Measurements from ENCODE around the gene EDN2. TPM values are rescaled to one million over a fixed set of nuclear protein-coding genes. Genes with fewer than 3 reads are reported as not detected.

The EDN2 gene
- total and polyA plus RNA-seq, 4 donors, result 0.10 to 0.13 TPM; not detected in 2

DNA sequence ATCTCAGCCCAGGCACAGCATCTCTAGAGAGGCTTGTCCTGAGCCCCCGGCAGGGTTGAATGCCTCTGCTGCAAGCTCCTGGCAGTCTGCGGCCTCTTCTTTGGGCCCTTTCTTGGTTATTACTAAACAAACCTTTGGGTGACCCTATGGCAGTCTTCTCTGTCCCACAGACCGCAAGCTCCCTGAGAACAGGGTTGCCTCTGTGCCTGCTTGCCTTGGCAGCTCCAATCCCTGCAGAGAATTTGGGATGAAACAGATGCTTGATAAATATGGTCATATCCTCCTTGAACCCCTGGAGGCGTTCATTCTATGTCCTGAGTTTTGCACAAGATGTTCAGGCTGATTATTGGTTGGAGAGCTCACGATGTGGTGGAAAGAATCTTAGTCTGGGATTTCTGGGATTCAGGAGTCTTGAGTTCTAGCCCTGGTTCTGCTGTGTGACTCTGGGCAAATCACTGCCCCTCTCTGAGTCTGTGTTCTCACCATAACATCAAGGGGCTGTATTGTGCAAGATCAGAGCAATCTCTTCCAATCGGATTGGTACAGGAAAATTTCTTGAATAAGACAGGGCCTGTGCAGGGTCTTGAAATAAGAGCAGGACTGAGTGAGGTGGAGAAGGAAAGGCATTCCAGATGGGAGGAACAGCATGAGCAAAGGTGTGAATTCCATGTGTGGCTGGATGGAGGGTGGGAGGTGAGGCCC, 49.6 kb downstream of the EDN2 start:
- Histone ChIP-seq H3K9ac (ENCODE audit: low read depth in 1 of 2, low read length in 2 of 2) (no peak overlapping the region), H3K9me3 (ENCODE audit: control insufficient read depth in 4 of 4, low read length in 3 of 4) (no peaks in the 10 kb centered on the region), H3K4me1 (ENCODE audit: control insufficient read depth in 4 of 4, insufficient read depth in 4 of 4, low read length in 3 of 4) (peaks cover 0 to 14% (median 8%) of the 10 kb centered on the region in 4 donors), H3K36me3 (ENCODE audit: control insufficient read depth in 4 of 4, insufficient read depth in 3 of 4, low read depth in 1 of 4, low read length in 3 of 4) (no peaks in the 10 kb centered on the region), H3K27ac (ENCODE audit: low read depth in 1 of 2, low read length in 2 of 2) (no peak overlapping the region), H3K4me3 (ENCODE audit: low read depth in 1 of 3, low read length in 3 of 3) (no peak overlapping the region), H3K27me3 (ENCODE audit: control insufficient read depth in 4 of 4, insufficient read depth in 4 of 4, low read length in 3 of 4) (peaks cover 0 to 3% (median 0%) of the 10 kb centered on the region in 4 donors)
- DNase-seq (ENCODE audit: low spot score), result no peak
- TF ChIP-seq GABPA (IDR thresholded peaks at IDR 0.05 in 1 of 2, conservative IDR thresholded peaks at IDR 0.05 in 1 of 2) (no peak), EGR1 (IDR thresholded peaks at IDR 0.05; ENCODE audit: low read depth in 2 of 2) (no peak), HNF4G (IDR thresholded peaks at IDR 0.05) (no peak), SP1 (IDR thresholded peaks at IDR 0.05) (no peak), RXRA (IDR thresholded peaks at IDR 0.05) (no peak)
- TF ChIP-seq, protein P1, sequence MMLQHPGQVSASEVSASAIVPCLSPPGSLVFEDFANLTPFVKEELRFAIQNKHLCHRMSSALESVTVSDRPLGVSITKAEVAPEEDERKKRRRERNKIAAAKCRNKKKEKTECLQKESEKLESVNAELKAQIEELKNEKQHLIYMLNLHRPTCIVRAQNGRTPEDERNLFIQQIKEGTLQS (IDR thresholded peaks at IDR 0.05), result no peak
- TF ChIP-seq, protein P2, sequence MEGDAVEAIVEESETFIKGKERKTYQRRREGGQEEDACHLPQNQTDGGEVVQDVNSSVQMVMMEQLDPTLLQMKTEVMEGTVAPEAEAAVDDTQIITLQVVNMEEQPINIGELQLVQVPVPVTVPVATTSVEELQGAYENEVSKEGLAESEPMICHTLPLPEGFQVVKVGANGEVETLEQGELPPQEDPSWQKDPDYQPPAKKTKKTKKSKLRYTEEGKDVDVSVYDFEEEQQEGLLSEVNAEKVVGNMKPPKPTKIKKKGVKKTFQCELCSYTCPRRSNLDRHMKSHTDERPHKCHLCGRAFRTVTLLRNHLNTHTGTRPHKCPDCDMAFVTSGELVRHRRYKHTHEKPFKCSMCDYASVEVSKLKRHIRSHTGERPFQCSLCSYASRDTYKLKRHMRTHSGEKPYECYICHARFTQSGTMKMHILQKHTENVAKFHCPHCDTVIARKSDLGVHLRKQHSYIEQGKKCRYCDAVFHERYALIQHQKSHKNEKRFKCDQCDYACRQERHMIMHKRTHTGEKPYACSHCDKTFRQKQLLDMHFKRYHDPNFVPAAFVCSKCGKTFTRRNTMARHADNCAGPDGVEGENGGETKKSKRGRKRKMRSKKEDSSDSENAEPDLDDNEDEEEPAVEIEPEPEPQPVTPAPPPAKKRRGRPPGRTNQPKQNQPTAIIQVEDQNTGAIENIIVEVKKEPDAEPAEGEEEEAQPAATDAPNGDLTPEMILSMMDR (IDR thresholded peaks at IDR 0.05; ENCODE audit: low read depth, low read length, missing input control), result no peak
- TF ChIP-seq, protein P3, sequence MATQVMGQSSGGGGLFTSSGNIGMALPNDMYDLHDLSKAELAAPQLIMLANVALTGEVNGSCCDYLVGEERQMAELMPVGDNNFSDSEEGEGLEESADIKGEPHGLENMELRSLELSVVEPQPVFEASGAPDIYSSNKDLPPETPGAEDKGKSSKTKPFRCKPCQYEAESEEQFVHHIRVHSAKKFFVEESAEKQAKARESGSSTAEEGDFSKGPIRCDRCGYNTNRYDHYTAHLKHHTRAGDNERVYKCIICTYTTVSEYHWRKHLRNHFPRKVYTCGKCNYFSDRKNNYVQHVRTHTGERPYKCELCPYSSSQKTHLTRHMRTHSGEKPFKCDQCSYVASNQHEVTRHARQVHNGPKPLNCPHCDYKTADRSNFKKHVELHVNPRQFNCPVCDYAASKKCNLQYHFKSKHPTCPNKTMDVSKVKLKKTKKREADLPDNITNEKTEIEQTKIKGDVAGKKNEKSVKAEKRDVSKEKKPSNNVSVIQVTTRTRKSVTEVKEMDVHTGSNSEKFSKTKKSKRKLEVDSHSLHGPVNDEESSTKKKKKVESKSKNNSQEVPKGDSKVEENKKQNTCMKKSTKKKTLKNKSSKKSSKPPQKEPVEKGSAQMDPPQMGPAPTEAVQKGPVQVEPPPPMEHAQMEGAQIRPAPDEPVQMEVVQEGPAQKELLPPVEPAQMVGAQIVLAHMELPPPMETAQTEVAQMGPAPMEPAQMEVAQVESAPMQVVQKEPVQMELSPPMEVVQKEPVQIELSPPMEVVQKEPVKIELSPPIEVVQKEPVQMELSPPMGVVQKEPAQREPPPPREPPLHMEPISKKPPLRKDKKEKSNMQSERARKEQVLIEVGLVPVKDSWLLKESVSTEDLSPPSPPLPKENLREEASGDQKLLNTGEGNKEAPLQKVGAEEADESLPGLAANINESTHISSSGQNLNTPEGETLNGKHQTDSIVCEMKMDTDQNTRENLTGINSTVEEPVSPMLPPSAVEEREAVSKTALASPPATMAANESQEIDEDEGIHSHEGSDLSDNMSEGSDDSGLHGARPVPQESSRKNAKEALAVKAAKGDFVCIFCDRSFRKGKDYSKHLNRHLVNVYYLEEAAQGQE (IDR thresholded peaks at IDR 0.05), result no peak
- WGBS, result 79% methylated on average over 6 of the region's 6 CpGs

DNA sequence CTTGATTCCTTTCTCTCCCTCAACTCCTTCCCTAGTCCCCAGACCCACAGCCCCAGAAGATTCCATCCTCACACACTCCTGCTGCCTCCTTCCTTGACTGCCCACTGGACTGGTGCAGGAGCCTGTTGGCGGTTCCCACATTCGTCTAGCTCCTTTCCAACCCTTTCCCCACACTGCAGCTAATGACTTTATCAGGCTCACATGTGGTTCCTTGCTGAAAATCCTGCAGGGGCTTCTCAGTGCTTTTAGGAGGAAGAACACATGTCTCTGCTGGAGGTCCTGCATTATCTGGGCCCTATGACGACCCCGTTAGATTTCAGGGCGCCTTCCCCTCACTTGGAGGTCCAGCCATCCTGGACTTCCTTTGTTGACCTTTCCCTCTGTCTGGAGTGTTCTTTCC, 50.2 kb downstream of the EDN2 start:
- H3K36me3 ChIP-seq (ENCODE audit: control insufficient read depth in 4 of 4, insufficient read depth in 3 of 4, low read depth in 1 of 4, low read length in 3 of 4), result no peaks in the 10 kb centered on the region
- no peak overlapping the region for H3K4me3 ChIP-seq (ENCODE audit: low read depth in 1 of 3, low read length in 3 of 3)
- peaks cover 0 to 3% (median 0%) of the 10 kb centered on the region in 4 donors for H3K27me3 ChIP-seq (ENCODE audit: control insufficient read depth in 4 of 4, insufficient read depth in 4 of 4, low read length in 3 of 4)
- H3K9ac ChIP-seq (ENCODE audit: low read depth in 1 of 2, low read length in 2 of 2), result no peak overlapping the region
- H3K9me3 ChIP-seq (ENCODE audit: control insufficient read depth in 4 of 4, low read length in 3 of 4), result no peaks in the 10 kb centered on the region
- 79% methylated on average over 5 of the region's 5 CpGs for WGBS
- H3K27ac ChIP-seq (ENCODE audit: low read depth in 1 of 2, low read length in 2 of 2), result no peak overlapping the region
- no peak for TF ChIP-seq YY1 (IDR thresholded peaks at IDR 0.05)
- no peak for TF ChIP-seq NR2F2 (IDR thresholded peaks at IDR 0.05)
- TF ChIP-seq, protein P3 (IDR thresholded peaks at IDR 0.05), result no peak
- no peak for TF ChIP-seq RAD21 (IDR thresholded peaks at IDR 0.05)
- no peak for TF ChIP-seq RXRA (IDR thresholded peaks at IDR 0.05)
- TF ChIP-seq, protein P1 (IDR thresholded peaks at IDR 0.05), result no peak
- TF ChIP-seq, protein P2 (IDR thresholded peaks at IDR 0.05; ENCODE audit: low read depth, low read length, missing input control), result no peak
- TF ChIP-seq FOXA2 (IDR thresholded peaks at IDR 0.05), result no peak
- TF ChIP-seq HNF4A (conservative IDR thresholded peaks at IDR 0.05), result no peak
- TF ChIP-seq FOXA1 (IDR thresholded peaks at IDR 0.05), result no peak
- no peak for TF ChIP-seq JUND (IDR thresholded peaks at IDR 0.05)
- TF ChIP-seq, protein P4, sequence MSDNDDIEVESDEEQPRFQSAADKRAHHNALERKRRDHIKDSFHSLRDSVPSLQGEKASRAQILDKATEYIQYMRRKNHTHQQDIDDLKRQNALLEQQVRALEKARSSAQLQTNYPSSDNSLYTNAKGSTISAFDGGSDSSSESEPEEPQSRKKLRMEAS (IDR thresholded peaks at IDR 0.05), result no peak
- TF ChIP-seq GABPA (IDR thresholded peaks at IDR 0.05 in 1 of 2, conservative IDR thresholded peaks at IDR 0.05 in 1 of 2), result no peak
- TF ChIP-seq HNF4G (IDR thresholded peaks at IDR 0.05), result no peak
- DNase-seq (ENCODE audit: low spot score), result no peak
- peaks cover 0 to 14% (median 8%) of the 10 kb centered on the region in 4 donors for H3K4me1 ChIP-seq (ENCODE audit: control insufficient read depth in 4 of 4, insufficient read depth in 4 of 4, low read length in 3 of 4)

Data from liver (tissue), 9 donors.